HG03558 (cell line): ENCODE measurements around the gene ESRRB.

Experiments
- ATAC-seq: cut with Tn5 transposase; IDR thresholded peaks from one replicate; pipeline ENCODE4 v1.9.1; 2021; ENCODE audit warnings: moderate number of reproducible peaks; ENCODE audit not compliant: unreplicated experiment; ENCODE audit errors: extremely low read depth

ESRRB gene

DNA sequence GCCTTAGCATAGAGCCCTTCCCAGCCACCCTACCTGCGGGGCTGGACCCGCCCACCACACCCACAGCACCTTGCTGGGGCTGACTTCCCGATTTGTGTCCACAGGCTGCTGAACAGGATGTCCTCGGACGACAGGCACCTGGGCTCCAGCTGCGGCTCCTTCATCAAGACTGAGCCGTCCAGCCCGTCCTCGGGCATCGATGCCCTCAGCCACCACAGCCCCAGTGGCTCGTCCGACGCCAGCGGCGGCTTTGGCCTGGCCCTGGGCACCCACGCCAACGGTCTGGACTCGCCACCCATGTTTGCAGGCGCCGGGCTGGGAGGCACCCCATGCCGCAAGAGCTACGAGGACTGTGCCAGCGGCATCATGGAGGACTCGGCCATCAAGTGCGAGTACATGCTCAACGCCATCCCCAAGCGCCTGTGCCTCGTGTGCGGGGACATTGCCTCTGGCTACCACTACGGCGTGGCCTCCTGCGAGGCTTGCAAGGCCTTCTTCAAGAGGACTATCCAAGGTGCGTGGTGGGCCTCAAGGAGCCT is 63.4 kb downstream of the ESRRB start:
- ATAC-seq, result no peak

DNA sequence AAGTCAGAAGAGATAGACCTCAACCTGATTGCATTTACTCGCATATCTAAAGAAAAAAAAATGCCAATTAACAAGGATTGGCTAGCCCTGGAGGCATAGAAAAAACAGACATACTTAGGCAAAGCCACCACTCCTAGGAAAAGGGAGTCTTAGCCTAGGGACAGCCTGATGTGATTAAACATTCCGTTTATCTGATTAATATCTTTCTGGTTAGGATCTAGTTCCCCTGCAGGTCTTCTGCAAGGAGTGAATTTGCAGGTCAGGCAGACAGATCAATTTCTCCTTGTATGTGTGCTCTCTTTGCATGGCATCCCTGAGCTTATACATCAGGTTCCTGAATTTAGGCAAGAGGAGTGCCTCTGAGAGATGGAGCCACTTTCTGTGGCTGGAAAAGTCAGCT is 70.5 kb downstream of the ESRRB start:
- no peak for ATAC-seq

DNA sequence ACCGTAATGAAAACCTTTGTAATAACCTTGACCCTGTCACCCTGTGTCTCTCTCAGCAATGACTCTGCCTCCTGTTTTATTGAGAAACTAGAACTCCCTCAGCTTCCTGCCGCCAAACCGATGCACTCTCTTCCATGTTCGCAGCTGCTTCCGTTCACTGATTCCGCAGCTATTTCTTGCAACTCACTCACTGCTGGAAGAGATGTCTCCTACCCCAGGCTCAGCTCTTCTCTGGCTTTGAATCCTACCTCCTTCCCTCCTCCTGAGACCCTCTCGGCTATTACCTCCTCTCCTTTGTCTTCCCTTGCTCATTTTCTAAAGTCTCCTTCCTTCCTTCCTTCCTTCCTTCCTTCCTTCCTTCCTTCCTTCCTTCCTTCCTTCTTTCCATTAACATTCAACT is 71.0 kb downstream of the ESRRB start:
- ATAC-seq, result no peak

DNA sequence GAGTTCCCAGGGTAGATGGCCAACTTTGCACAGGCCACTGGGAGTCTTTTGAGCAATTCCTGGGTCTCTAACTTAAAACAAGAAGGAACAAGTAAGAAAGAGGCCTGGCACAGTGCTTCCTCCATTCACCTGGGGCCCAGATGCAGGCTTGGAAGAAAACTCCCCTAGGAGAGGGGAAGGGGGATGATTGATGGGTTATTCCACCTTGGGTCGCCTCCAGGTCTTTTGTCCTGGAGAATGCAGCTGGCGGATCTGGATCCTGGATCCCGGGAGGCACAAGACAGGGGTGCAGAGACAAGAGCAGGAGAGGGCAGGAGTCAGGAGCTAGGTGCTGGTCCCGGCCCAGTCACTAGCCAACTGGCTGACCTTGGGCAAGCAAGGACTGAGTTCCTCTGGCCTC is 74.5 kb downstream of the ESRRB start:
- no peak for ATAC-seq

DNA sequence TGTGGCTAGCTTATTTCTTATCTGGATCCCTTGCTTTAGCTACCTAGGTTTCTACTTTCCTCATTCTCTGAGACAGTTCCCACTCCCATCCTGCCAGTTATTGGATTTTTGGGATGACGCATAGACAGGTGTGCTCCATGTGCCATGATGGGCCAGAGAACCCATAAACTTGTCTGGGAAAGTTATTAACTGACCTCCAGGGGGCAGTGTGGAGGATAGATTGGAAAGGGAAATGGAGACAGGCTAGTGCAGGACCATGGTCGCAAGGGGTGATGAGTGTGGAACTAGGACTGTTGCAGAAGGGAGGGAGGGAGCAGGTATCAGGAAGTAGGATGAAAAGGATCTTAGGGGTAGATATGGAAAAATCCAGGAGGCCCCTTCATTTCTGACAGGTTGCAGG is 80.3 kb downstream of the ESRRB start:
- no peak for ATAC-seq

DNA sequence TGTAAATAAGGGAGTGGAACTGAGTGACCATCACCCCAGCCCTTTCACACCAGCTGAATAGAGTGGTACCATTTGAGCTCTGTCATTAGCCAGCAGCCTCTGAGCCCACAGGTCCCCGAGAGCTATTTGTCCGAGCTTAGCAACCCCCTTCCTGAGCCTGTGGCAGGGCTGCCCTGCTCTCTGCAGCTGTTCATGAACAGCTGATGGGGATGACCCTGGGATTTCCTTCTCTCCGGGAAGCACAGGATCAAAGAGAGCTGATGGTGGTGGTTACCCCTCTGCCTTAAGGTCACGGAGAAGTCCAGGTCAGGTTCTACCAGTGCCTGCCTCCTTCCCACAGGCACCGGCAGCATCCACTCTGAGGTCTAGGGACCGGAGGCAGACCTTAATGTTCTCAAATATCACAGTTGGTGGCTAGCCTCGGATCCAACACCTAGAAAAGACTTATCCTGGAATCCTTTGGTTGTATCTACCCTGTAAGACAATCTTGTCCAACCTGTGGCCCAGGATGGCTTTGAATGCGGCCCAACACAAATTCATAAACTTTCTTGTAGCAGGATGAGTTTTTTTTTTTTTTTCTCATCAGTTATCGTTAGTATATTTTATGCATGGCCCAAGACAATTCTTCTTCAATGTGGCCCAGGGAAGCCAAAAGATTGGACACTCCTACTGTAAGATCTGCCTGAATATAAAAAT is 81.1 kb downstream of the ESRRB start:
- no peak for ATAC-seq

DNA sequence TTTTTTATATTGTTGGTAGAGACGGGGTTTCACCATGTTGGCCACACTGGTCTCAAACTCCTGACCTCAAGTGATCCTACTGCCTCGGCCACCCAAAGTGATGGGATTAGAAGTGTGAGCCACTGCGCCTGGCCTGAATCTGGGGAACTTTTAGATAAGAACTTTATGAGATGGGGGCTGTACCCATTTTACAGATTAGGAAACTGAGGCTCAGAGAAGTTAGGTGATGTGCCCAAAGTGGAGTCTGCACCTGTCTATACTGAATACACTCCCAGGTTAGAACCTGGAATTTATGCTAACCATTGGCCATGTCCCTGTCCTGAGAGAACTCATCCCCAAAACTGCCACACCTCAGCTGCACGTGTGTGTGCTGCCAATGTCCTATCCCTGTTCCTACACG is 81.9 kb downstream of the ESRRB start:
- no peak for ATAC-seq

DNA sequence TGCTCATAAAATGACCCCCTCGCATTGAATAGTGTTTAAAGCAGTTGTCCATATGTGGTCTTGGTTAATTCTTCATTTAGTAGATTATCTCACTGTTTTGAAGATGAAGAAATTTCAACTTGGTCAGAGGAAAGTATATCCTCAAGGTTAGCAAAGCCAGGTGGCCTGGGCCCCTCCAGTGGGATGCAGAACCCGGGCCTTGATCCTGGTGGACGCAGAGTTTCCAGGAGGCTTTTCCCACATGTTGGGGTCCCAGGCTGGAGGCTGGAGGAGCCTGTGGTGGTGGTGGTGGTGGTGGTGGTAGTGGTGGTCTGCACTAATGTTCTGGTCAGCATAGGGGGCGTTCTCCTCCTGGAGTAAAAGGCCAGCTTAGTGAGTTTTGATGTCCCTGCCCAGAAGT is 85.9 kb downstream of the ESRRB start:
- ATAC-seq, result no peak

DNA sequence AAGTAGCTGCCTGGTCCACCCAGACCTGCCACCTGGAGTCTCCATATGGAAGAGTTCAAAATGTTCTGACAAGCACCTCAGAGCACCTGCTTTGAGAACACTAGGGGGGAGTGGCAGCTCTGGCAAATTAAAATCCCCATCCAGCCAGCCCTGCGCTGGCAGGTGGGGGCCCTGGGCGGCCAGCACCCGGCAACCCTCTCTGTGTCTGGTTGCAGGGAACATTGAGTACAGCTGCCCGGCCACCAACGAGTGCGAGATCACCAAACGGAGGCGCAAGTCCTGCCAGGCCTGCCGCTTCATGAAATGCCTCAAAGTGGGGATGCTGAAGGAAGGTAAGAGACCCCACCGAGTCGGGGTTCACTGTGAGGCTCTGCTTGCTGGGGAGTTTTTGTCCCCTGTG is 86.4 kb downstream of the ESRRB start:
- no peak for ATAC-seq

DNA sequence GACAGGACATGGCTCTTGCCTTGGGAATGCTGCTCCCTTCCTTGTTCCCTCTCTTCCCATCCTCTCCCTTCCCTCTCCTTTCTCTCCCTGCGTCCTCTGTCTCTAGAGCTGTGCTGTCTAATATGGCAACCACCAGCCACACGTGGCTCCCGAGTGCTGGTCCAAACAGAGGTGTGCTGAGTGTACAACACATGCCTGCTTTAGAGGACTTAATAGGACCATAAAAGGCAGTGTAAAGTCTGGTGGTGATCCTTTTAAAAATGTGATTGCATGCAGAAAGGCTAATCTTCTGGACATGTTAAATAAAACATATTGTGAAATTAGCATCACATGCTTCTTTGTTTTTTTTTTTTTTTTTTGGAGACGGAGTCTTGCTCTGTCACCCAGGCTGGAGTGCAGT is 87.2 kb downstream of the ESRRB start:
- ATAC-seq, result no peak

DNA sequence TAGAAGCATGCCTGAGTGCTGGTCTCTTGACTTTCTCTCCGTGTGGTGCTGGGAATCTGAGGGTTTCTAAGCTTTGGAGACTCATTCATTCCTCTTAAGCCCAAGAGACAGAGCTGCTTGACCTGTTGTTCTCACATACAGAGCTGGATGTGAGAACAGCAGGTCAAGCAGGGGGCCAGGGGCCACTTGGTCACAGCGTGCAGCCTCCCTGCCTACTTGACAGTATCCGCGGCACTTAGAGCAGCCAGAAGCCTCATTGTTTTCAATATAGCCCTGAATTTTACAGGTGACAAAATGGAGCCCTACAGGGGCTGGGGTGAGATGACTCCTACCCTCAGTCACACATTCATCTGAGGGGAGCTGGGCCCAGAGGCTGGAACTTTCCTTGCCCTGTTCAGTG is 88.9 kb downstream of the ESRRB start:
- no peak for ATAC-seq

DNA sequence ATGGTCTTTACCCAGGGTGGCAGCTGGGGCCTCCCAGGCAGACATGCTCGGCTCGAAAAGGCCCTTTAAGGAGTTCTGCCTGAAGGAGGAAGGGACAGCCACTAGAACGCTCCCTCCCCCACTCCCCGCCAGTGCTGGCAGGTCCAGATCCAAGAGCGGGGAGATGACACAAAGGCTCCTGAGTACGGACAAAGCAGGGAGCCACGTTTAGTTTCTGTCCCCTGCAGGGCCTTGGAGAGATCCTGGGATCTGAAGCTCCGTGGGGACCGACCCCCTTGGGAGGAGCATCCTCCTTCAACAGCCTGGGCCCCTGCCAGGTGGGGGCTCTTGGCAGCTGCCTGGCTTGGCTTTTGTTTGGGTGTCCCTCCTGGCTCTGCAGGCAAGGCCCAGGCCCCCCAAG is 89.7 kb downstream of the ESRRB start:
- no peak for ATAC-seq

DNA sequence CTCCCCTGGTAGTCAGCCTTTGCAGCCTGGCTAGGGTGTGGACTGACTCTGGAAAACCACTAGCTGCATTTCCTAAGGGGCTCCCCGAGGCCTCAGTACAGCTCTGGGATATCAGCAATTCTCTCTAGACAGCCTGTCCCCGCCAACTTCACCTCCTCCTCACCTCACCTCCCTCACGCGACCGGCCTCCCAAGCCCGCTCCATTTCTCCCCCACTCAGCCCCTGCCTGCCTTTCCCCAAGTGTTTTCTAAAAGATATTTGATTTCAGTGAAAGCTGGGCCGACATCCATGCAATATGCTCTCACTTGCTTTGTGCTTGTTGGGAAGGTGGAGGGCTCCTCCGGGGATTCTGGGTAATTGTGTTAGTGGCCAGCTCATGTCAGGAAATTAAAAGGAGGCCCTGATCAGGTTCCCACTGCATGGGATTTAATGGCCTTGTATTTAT is 91.8 kb downstream of the ESRRB start:
- ATAC-seq, result no peak

DNA sequence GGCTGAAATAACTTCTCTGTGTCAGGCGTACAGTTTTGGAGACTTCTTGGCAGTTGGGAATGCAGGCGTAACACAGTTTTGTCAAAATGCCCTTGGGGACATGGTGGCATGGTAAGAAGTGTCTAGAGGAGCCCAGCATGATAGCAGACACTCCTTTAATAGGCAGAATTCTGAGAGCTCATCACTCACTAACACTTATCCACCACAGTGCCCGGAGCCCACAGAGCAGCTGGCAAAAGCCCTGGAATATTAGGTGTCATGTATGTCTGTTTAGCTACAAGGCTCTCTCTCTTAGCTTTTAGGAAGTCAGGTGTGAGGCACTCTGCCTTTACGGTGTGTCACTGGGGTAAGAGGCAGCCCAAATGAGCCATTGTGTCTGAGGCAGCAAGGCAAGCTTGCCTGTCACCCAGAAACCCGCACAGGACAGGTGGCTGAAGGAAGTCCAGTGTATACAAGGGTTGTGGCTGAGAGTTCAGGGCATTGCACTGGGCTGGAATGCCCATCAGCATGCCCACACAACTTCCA is 96.3 kb downstream of the ESRRB start:
- ATAC-seq, result no peak

DNA sequence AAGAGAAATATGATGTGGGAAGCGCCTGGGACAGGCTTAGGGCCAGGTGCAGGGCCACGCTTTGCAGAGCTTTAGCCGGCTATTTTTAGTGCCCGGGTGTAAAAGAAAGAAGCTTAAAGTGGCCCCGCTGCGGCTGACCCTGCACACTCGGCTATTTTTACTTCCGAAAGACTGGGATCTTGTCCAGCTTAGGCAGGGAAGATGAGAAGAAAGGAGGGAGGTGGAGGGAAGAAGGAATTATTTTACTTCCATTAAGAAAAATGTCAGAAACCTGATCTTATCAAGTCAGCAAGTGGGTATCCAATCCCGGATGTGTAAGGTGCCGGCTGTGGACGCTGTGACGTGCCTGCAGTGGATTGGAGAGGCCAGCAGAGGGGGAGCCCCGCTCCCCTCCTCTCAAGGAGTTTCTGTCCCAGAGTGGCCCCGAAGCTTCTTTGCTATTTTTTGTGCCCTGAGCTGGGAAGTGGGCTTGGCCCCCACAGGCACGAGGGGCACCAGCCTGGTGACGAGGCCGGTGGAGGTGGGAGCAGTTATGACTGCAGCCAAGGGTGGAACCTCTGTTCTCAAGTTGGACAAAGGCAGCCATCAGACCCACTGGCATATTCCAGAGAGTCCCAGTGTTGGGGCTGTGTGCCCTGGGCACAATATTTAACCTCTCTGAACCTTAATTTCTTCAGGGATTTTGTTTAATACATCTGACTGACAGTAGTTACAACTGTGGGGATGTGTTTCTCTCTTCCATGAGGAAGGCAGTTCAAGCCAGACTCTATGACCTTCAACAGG is 97.7 kb downstream of the ESRRB start:
- ATAC-seq, result no peak

DNA sequence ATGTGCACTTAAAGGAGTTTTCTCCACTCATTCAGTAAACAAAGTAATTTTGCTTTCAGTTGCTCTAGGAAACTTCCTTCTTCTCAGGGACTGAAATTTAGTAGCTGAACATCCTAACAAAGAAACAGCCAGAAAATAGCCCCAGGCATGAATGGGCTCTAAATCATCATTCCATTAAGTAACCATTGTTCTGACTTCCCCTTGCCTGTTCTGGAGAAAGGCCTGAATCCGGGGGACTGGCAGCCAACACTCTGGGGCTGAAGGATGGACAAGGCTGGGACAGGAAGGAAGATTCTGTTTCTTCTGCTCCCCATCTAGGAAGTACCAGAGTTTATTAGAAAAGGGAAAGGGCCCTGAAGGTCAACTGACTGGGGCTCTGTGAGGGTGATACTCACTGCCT is 104.5 kb downstream of the ESRRB start:
- ATAC-seq, result no peak

DNA sequence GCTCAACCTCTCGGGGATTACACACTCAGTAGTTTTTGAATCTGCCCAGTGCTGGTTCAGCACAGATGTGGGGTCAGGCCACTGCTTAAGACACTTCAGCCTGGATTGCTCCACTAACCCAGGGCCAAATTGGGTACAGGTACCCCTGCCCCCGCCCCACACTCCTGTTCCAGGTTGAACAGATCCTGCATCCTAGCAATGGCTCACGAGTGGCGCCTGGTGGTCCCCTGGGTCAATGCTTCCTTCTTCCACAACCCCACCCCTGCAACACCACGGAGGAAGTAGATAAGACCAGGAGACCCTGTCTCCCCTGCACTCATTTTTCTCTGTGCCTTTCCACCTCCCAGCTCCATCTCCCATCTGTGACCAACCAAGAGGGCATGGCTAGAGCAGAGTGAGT is 108.4 kb downstream of the ESRRB start:
- no peak for ATAC-seq

DNA sequence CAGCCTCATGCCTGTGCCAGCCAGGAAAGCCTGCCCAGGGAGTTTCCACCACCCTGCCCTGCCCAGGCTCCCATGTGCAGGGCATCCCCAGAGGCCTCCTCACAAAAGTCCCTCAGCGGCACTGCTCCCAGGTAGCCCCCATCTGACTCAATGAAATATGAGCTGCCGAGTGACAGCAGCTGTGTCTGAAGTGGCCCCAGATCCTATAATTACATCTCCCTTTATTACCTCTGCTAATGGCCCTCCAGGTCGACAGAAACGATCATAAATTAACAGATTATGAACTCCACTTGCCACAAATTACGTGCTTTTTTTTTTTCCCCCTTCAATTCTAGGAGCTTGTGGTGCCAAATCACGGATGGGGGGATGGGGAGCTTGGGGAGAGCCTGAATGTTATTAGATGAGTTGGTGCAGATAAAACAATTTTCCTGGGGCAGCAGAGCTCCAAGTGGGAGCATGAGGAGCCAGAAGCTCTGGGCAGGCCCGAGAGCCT is 110.4 kb downstream of the ESRRB start:
- ATAC-seq, result no peak

DNA sequence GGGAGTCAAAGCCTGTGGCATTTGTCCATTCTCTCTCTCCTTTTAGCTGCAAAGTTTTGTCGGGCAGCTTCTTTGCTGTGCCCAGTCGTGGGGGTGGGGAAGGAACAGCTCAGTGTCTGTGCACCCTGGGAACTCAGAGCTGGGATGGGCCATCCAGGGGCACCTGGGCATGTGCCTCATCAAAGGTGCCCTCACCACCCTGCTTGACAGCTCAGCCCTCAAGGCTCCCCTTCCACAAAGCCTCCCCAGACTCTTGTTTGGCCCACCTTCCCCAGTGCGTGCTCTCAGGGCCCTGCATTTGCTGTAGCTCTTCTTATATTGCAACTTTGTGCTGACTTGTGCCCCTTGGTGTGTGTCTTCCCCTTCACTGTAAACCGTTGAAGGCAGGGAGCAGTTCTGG is 112.6 kb downstream of the ESRRB start:
- no peak for ATAC-seq

DNA sequence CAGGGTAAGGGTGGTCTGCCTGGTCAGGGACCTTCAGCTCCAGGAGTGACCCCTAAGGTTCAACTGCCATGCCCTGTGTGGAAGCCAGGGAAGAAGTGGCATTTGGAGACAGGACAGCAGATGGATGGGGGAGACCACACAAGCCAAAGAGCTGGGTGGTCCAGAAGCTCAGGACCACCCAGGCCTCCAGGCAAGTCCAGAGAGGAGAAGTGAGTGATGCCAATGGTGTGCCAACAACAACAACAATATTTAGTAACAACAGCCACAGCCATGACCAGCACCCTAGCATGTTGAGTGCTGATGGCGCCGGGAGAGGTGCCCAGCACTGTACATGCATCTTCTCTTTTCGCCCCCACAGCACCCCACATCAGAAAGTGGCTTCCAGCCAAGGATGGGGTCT is 113.7 kb downstream of the ESRRB start:
- ATAC-seq, result no peak

DNA sequence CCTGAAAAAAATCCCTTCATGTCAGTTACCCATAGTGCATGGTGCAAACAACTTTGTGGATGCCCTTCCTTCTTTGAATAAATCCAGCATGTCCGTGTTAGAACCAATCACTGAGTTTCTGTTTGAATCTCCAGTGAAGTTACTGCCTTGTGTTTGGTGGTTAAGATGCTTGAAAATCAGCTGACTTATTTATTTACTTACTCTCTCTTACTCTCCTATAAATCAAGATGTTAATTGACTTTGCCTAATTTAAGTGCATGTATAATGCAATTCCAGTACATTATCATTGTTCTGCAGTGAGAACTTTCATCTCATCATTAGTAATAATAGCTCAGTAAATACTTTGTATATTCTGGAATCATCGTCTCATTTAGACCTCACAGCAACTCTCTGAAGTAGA is 114.2 kb downstream of the ESRRB start:
- ATAC-seq, result no peak
